Spleen (tissue), 11 donors: Measurements from ENCODE around the gene TNN. TPM values are rescaled to one million over a fixed set of nuclear protein-coding genes. Genes with fewer than 3 reads are reported as not detected.
A peak's percentile ranks its signal among the peaks of the same experiment; 100 is the strongest.

Source experiments
- DNase-seq: peaks from one replicate; pipeline ENCODE4 v3.0.0-alpha.2; 2020
- H3K27ac ChIP-seq, 8 donors: fragments of 200-600 bp; sonication (generic) in 7 of 8; 1 replicate in 4 of 8; 2 replicates in 4 of 8; pipeline versions ENCODE4 v1.5.0 to v1.8.0; 2016 to 2021; ENCODE audit warnings: inconsistent platforms in 4 of 8, mild to moderate bottlenecking in 4 of 8, moderate library complexity in 1 of 8
- H3K27me3 ChIP-seq, 7 donors: fragments of 200-600 bp; sonication (generic) in 6 of 7; replicated peaks in 1 of 7; 1 replicate in 4 of 7; 2 replicates in 3 of 7; pipeline versions ENCODE4 v1.5.0 to v1.8.0; 2016 to 2021; ENCODE audit warnings: inconsistent platforms in 3 of 7, mild to moderate bottlenecking in 1 of 7
- H3K36me3 ChIP-seq, 6 donors: fragments of 200-600 bp; sonication (generic) in 5 of 6; 1 replicate in 4 of 6; 2 replicates in 2 of 6; pipeline versions ENCODE4 v1.5.0 to v1.8.0; 2016 to 2021; ENCODE audit warnings: inconsistent platforms in 2 of 6
- H3K4me1 ChIP-seq, 6 donors: fragments of 200-600 bp; sonication (generic) in 5 of 6; 1 replicate in 3 of 6; 2 replicates in 3 of 6; pipeline versions ENCODE4 v1.5.0 to v1.8.0; 2016 to 2021; ENCODE audit warnings: inconsistent platforms in 3 of 6
- H3K4me3 ChIP-seq, 8 donors: fragments of 200-600 bp; sonication (generic) in 7 of 8; 1 replicate in 4 of 8; 2 replicates in 4 of 8; pipeline versions ENCODE4 v1.5.0 to v1.8.0; 2016 to 2021; ENCODE audit warnings: inconsistent platforms in 4 of 8, mild to moderate bottlenecking in 4 of 8, moderate library complexity in 2 of 8
- H3K9me3 ChIP-seq, 8 donors: fragments of 200-600 bp; sonication (generic) in 7 of 8; 1 replicate in 4 of 8; 2 replicates in 4 of 8; pipeline versions ENCODE4 v1.5.0 to v1.8.0; 2016 to 2021; ENCODE audit warnings: inconsistent platforms in 4 of 8
- CTCF ChIP-seq, 11 experiments: fragments of 200-600 bp in 7 of 11; fragments of 450-650 bp in 4 of 11; sonication (generic) in 4 of 11; IDR thresholded peaks in 8 of 11; conservative IDR thresholded peaks in 3 of 11; 1 replicate in 7 of 11; 2 replicates in 4 of 11; pipeline versions ENCODE4 v1.4.0 to v1.8.0; 2016 to 2021; ENCODE audit warnings: antibody characterized with exemption in 11 of 11, inconsistent platforms in 4 of 11, mild to moderate bottlenecking in 1 of 11
- POLR2A ChIP-seq, 3 donors: fragments of 450-650 bp; IDR thresholded peaks; one replicate each; pipeline ENCODE4 v1.5.1; 2017; ENCODE audit warnings: antibody characterized with exemption in 3 of 3, mild to moderate bottlenecking in 1 of 3
- POLR2AphosphoS5 ChIP-seq, 3 donors: sonication (generic); formaldehyde crosslinking; IDR thresholded peaks; one replicate each; pipeline ENCODE4 v1.5.1; 2017; ENCODE audit warnings: antibody characterized with exemption in 3 of 3
- WGBS, 5 donors: extraction: QIAGEN DNeasy Blood & Tissue Kit in 3 of 5; methylation state at CpG; one replicate each; pipeline versions ENCODE4 v1.1.5 to v1.1.7; 2013 to 2018; 5-methylcytosine and 5-hydroxymethylcytosine counted together
- intact Hi-C: fragments of 100-400 bp; cut with DNase I; formaldehyde crosslinking; loops from one replicate; pipeline ENCODE4 v1.15.0; 2023; ENCODE audit warnings: low total_unique reads
- polyA plus RNA-seq, 3 donors: library from polyadenylated mRNA; stranded (reverse); fragments of 200-250 nt; gene quantifications; one replicate each; pipeline ENCODE4 v1.2.1, GENCODE V29; 2013
- total RNA-seq, 7 donors: library from RNA; depleted of rRNA in 3 of 7; stranded (reverse); fragments of >200 nt in 3 of 7; fragmentation: NEBNext Ultra II Directional in 4 of 7; extraction: Animal tissue kit (Norgen Biotek cat#: 25700) in 4 of 7; gene quantifications; one replicate each; pipeline versions ENCODE4 v1.1.0 to v1.2.1, GENCODE V29; 2016 to 2021
- donor health status: healthy with polysubstance abuse.
- donor health status: DM: no; HTN: no; CAD: no; lungs with moderate emphysema.
- donor health status: DM: no; HTN: no; CAD: no.
- donor health status: Bipolar disorder and iron deficiency.
- donor health status: healthy.
- donor health status: DM: no; HTN: no; CAD: no.
- donor health status: DM: yes; HTN: yes; CAD: no.

Gene TNN
- total and polyA plus RNA-seq, 10 donors, result 0.03 to 1.3 (median 0.37) TPM

DNA sequence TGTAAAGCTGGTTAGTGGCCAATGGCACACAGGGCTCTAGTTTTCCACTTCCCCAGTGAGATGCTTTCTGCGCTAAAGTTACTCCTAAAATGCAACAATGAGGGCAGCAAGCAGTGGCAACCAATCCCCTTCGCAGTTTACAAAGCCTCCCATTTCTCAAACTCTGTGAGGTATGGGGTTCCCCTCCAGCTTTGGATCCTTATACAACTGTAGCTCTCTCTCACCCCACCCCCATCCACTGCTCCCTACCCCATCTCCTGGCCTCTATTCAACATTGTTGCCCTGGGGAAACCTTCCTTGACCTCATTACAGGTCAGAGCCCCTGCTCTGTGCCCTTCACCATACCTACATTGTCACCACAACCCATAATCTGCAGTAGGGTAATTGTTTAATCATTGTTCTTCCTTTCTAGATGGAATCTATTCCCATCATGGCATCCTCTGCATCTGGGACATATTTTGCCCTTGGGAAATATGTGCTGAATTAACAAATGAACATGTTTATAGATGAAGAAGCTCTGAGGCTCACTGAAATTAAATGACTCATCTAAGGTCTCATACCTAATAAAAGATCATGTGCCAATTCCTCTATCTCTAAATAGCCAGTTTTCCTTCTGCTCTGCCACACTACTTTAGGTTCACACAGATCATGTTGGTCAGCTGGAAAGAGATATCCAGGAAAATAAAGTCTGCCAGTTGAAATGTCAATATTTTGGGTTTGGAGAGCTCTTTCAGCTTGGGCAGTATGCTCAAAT is 112.4 kb downstream of the TNN start:
- 89 to 100% (median 92%) methylated on average over 2 of the region's 2 CpGs for WGBS, 5 donors
- H3K4me1 ChIP-seq, result peaks cover 5 to 90% (median 56%) of the 10 kb centered on the region in 6 donors
- H3K4me3 ChIP-seq, result no peak overlapping the region
- H3K27me3 ChIP-seq, result no peaks in the 10 kb centered on the region
- intact Hi-C loops, result no loop called here
- H3K9me3 ChIP-seq, result no peaks in the 10 kb centered on the region
- H3K36me3 ChIP-seq, result peaks cover 0 to 82% (median 19%) of the 10 kb centered on the region in 6 donors
- no peak for DNase-seq
- TF ChIP-seq POLR2AphosphoS5 (IDR thresholded peaks at IDR 0.05) (no peak), CTCF (IDR thresholded peaks at IDR 0.05 in 8 of 11, conservative IDR thresholded peaks at IDR 0.05 in 3 of 11) (no peak)
- peak overlapping the region in 1 of 8 donors; percentile 25 for H3K27ac ChIP-seq

- TF ChIP-seq POLR2A (IDR thresholded peaks at IDR 0.05) (no peak), POLR2AphosphoS5 (IDR thresholded peaks at IDR 0.05) (no peak), CTCF (IDR thresholded peaks at IDR 0.05 in 8 of 11, conservative IDR thresholded peaks at IDR 0.05 in 3 of 11) (no peak)
- peaks cover 6 to 100% (median 77%) of the 10 kb centered on the region in 6 donors for H3K4me1 ChIP-seq
- peak overlapping the region in 1 of 8 donors; percentile 9 for H3K27ac ChIP-seq
Measured at GRCh38 chr1:175182201-175182746, 114.6 kb downstream of the TNN start.

DNA sequence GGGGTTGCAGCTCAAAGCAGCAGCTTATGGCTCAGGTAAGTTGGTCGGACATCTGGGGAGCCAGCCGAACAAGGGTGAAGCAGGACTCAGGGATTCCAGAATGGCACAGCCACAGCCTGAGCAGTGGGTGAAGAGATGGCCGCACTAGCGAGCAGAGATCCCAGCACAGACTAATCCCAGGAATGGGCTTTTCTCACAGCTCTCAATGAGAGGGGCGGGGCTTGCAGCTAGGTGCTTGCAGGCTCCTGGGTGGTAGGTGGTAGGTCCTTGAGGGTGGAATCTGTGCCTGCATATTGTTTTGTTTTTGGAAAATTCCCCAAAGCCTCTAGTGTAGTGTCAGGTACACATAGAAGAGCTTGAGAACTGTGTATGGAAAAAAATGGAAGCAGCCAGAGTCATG is 116.0 kb downstream of the TNN start:
- Histone ChIP-seq H3K4me3 (peak overlapping the region in 1 of 8 donors; percentile 6), H3K27ac (no peak overlapping the region), H3K9me3 (no peaks in the 10 kb centered on the region), H3K27me3 (no peaks in the 10 kb centered on the region), H3K36me3 (peaks cover 0 to 83% (median 2%) of the 10 kb centered on the region in 6 donors), H3K4me1 (peaks cover 17 to 100% (median 88%) of the 10 kb centered on the region in 6 donors)
- no peak for DNase-seq
- intact Hi-C loops, result no loop called here
- TF ChIP-seq POLR2AphosphoS5 (IDR thresholded peaks at IDR 0.05) (no peak), POLR2A (IDR thresholded peaks at IDR 0.05) (no peak), CTCF (IDR thresholded peaks at IDR 0.05 in 8 of 11, conservative IDR thresholded peaks at IDR 0.05 in 3 of 11) (no peak)
- 86 to 97% (median 95%) methylated on average over 5 of the region's 5 CpGs for WGBS, 5 donors

More at GRCh38 chr1:175182201-175182746, 114.6 kb downstream of the TNN start:
- WGBS, 5 donors, result 73 to 88% (median 87%) methylated on average over 4 of the region's 4 CpGs
- Histone ChIP-seq H3K4me3 (no peak overlapping the region), H3K36me3 (peaks cover 0 to 83% (median 9%) of the 10 kb centered on the region in 6 donors), H3K27me3 (no peaks in the 10 kb centered on the region), H3K9me3 (no peaks in the 10 kb centered on the region)
- intact Hi-C loops, result no loop called here
- no peak for DNase-seq

DNA sequence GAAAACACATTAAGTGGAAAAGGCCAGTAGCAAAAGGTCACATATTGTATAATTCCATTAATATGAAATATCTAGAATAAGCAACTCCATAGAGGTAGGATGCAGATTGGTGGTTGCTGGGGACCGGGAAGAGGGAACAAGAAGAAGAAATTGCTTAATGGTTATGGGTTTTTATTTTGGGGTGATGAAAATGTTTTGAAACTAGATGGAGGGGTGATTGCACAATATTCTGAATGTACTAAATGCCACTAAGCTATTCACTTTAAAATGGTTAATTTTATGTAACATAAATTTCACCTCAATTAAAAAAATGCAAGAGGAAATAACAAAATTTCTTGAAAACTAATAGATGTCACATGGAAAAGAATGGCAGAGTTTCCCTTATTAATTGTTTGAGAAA is 118.3 kb downstream of the TNN start:
- peaks cover 0 to 75% (median 2%) of the 10 kb centered on the region in 6 donors for H3K36me3 ChIP-seq
- H3K9me3 ChIP-seq, result no peaks in the 10 kb centered on the region
- H3K4me3 ChIP-seq, result peak overlapping the region in 1 of 8 donors; percentile 81
- no peak for DNase-seq
- peak overlapping the region in 6 of 8 donors; percentile 16 to 95 (median 90) for H3K27ac ChIP-seq
- H3K4me1 ChIP-seq, result peaks cover 31 to 100% (median 96%) of the 10 kb centered on the region in 6 donors
- WGBS, 5 donors, result 47 to 83% (median 60%) methylated on average over 1 of the region's 1 CpG
- TF ChIP-seq CTCF (IDR thresholded peaks at IDR 0.05 in 8 of 11, conservative IDR thresholded peaks at IDR 0.05 in 3 of 11), result no peak
- TF ChIP-seq POLR2A (IDR thresholded peaks at IDR 0.05), result no peak
- no peak for TF ChIP-seq POLR2AphosphoS5 (IDR thresholded peaks at IDR 0.05)
- no peaks in the 10 kb centered on the region for H3K27me3 ChIP-seq
- intact Hi-C loops, result no loop called here
